Heart left ventricle (tissue), 16 donors: ENCODE measurements around the gene LUZP2. TPM values are rescaled to one million over a fixed set of nuclear protein-coding genes. Genes with fewer than 3 reads are reported as not detected.

ENCODE experiments used
- ATAC-seq, 4 donors: fragments of 200-7000 bp; cut with Tn5 transposase; one replicate each; pipeline ENCODE4 v1.9.1; 2020 to 2022; ENCODE audit warnings: moderate library complexity in 4 of 4, mild to moderate bottlenecking in 3 of 4, moderate number of reproducible peaks in 1 of 4
- DNase-seq, 5 donors: peaks; one replicate each; pipeline ENCODE4 v3.0.0-alpha.2; 2020
- H3K27ac ChIP-seq, 12 donors: fragments of 200-600 bp; sonication (generic) in 4 of 12; one replicate each; pipeline versions ENCODE4 v1.5.0 to v1.8.0; 2016 to 2022; ENCODE audit warnings: mild to moderate bottlenecking in 2 of 12
- H3K27me3 ChIP-seq, 9 donors: fragments of 200-600 bp; sonication (generic) in 2 of 9; one replicate each; pipeline versions ENCODE4 v1.5.1 to v1.8.0; 2016 to 2022; ENCODE audit warnings: mild to moderate bottlenecking in 3 of 9
- H3K36me3 ChIP-seq, 9 donors: fragments of 200-600 bp; sonication (generic) in 2 of 9; one replicate each; pipeline versions ENCODE4 v1.5.0 to v1.8.0; 2018 to 2022; ENCODE audit warnings: mild to moderate bottlenecking in 2 of 9
- H3K4me1 ChIP-seq, 12 donors: fragments of 200-600 bp; sonication (generic) in 4 of 12; one replicate each; pipeline versions ENCODE4 v1.5.0 to v1.8.0; 2016 to 2022; ENCODE audit warnings: mild to moderate bottlenecking in 3 of 12
- H3K4me3 ChIP-seq, 12 donors: fragments of 200-600 bp; sonication (generic) in 4 of 12; one replicate each; pipeline versions ENCODE4 v1.5.0 to v1.8.0; 2017 to 2022; ENCODE audit warnings: mild to moderate bottlenecking in 9 of 12, moderate library complexity in 4 of 12
- H3K9me3 ChIP-seq, 12 donors: fragments of 200-600 bp; sonication (generic) in 4 of 12; one replicate each; pipeline versions ENCODE4 v1.5.0 to v1.8.0; 2016 to 2022; ENCODE audit warnings: mild to moderate bottlenecking in 1 of 12
- CTCF ChIP-seq, 12 donors: fragments of 200-600 bp; sonication (generic) in 4 of 12; IDR thresholded peaks; one replicate each; pipeline versions ENCODE4 v1.5.0 to v1.8.0; 2018 to 2022; ENCODE audit warnings: antibody characterized with exemption in 12 of 12, mild to moderate bottlenecking in 5 of 12
- POLR2A ChIP-seq, 2 donors: fragments of 450-650 bp; IDR thresholded peaks; one replicate each; pipeline ENCODE4 v1.6.1; 2017; ENCODE audit warnings: antibody characterized with exemption in 2 of 2, mild to moderate bottlenecking in 2 of 2, moderate library complexity in 2 of 2
- WGBS, 4 donors: extraction: QIAGEN DNeasy Blood & Tissue Kit in 2 of 4; methylation state at CpG; one replicate each; pipeline versions ENCODE4 v1.1.5 to v1.1.7; 2013 to 2018; 5-methylcytosine and 5-hydroxymethylcytosine counted together
- intact Hi-C, 10 donors: fragments of 100-400 bp; cut with DNase I; formaldehyde crosslinking; loops; one replicate each; pipeline versions ENCODE4 v1.11.1 to v1.14.2; 2022
- polyA plus RNA-seq, 2 donors: library from polyadenylated mRNA; stranded (reverse); fragments of 200-250 nt; gene quantifications; one replicate each; pipeline ENCODE4 v1.2.3, GENCODE V29; 2013
- total RNA-seq, 9 donors: library from RNA; depleted of rRNA in 2 of 9; stranded (reverse); fragments of >200 nt in 2 of 9; fragmentation: NEBNext Ultra II Directional in 3 of 9; extraction: Animal tissue kit (Norgen Biotek cat#: 25700) in 3 of 9; gene quantifications; one replicate each; pipeline versions ENCODE4 v1.1.0 to v1.2.4, GENCODE V29; 2016 to 2023
- donor health status: ischemic (EF 13 %, LVEDD 7.1; RV severe dilation, severe dysfunction).
- donor health status: healthy with polysubstance abuse.
- donor health status: DM: no; HTN: yes; CAD: no.
- donor health status: DM: no; HTN: no; CAD: no.
- donor health status: ischemic (EF 25% LVEDD 6.9; RV normal size, moderate dysfunction).
- donor health status: ischemic (EF 25% LVEDD 5.7; RV mildly dilated, moderate dysfunction).
- donor health status: healthy.
- donor health status: DM: yes; HTN: yes; CAD: no.
- donor health status: ischemic (EF 35%, LVEDD 5.7; RV mildly dilated, moderate dysfunction).
- donor health status: nonischemic (EF 11% LVEDD 7.7; RV severe dilation, severe dysfunction).
- donor health status: DM: yes; HTN: yes; CAD: no.
- donor health status: PGD.
- donor health status: ischemic (EF 29% LVEDD 5.4; RV normal size, mild dysfunction).
- donor health status: nonischemic (EF 23%, LVEDD 6.1; RV moderate dilation, normal function).

Gene LUZP2
- total and polyA plus RNA-seq, 11 donors, result 0.11 to 0.30 (median 0.17) TPM; not detected in 7

GRCh38 chr11:25052844-25053243 lies 556.0 kb downstream of the LUZP2 start:
- DNase-seq (no peak), ATAC-seq (no peak)
- no peaks in the 10 kb centered on the region for H3K9me3 ChIP-seq
- no peak overlapping the region for H3K4me3 ChIP-seq
- TF ChIP-seq CTCF (IDR thresholded peaks at IDR 0.05) (no peak), POLR2A (IDR thresholded peaks at IDR 0.05) (no peak)
- H3K27me3 ChIP-seq, result no peaks in the 10 kb centered on the region
- no peak overlapping the region for H3K27ac ChIP-seq
- no peaks in the 10 kb centered on the region for H3K4me1 ChIP-seq
- H3K36me3 ChIP-seq, result no peaks in the 10 kb centered on the region
- intact Hi-C loops, result no loop called here

GRCh38 chr11:25057861-25058260 lies 561.0 kb downstream of the LUZP2 start:
- intact Hi-C loops, result no loop called here
- TF ChIP-seq CTCF (IDR thresholded peaks at IDR 0.05) (no peak), POLR2A (IDR thresholded peaks at IDR 0.05) (no peak)

DNA sequence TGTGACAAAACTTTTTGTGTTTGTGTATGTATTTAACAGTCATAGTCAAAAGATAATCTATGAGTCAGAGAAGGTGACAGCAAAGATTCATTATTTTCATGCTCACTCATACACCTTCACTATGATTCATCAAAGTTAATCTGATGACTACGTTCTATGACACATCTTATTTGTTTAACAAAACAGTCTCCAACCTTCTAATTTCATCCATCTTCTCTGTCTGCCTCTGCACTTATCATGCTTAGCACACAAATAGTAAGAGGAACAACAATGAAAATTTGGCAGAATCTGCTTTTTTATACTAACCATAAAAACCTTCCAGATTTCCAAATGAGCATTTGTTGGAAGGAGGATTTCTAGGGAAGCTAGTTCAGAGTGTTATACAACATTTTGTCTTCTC lies 568.9 kb downstream of the LUZP2 start:
- ATAC-seq, result no peak
- H3K27me3 ChIP-seq, result no peaks in the 10 kb centered on the region
- DNase-seq, result no peak
- H3K4me1 ChIP-seq, result no peaks in the 10 kb centered on the region
- H3K27ac ChIP-seq, result no peak overlapping the region
- no peaks in the 10 kb centered on the region for H3K36me3 ChIP-seq
- H3K9me3 ChIP-seq, result no peaks in the 10 kb centered on the region
- intact Hi-C loops, result no loop called here
- 53 to 64% (median 54%) methylated on average over 1 of the region's 1 CpG for WGBS, 4 donors
- no peak overlapping the region for H3K4me3 ChIP-seq
- TF ChIP-seq CTCF (IDR thresholded peaks at IDR 0.05), result no peak
- TF ChIP-seq POLR2A (IDR thresholded peaks at IDR 0.05), result no peak

More at GRCh38 chr11:25057861-25058260, 561.0 kb downstream of the LUZP2 start:
- ATAC-seq, result no peak
- Histone ChIP-seq H3K9me3 (no peaks in the 10 kb centered on the region), H3K27ac (no peak overlapping the region), H3K27me3 (no peaks in the 10 kb centered on the region), H3K4me1 (no peaks in the 10 kb centered on the region), H3K36me3 (no peaks in the 10 kb centered on the region), H3K4me3 (no peak overlapping the region)
- DNase-seq, result no peak

GRCh38 chr11:25066706-25067105 lies 569.9 kb downstream of the LUZP2 start:
- WGBS, 4 donors, result 49 to 61% (median 60%) methylated on average over 2 of the region's 2 CpGs
- intact Hi-C loops, result no loop called here

More at GRCh38 chr11:25066706-25067105, 569.9 kb downstream of the LUZP2 start:
- no peaks in the 10 kb centered on the region for H3K4me1 ChIP-seq
- no peak overlapping the region for H3K4me3 ChIP-seq
- no peaks in the 10 kb centered on the region for H3K36me3 ChIP-seq
- DNase-seq (no peak), ATAC-seq (no peak)
- H3K27ac ChIP-seq, result no peak overlapping the region
- no peaks in the 10 kb centered on the region for H3K27me3 ChIP-seq
- H3K9me3 ChIP-seq, result no peaks in the 10 kb centered on the region
- TF ChIP-seq CTCF (IDR thresholded peaks at IDR 0.05) (no peak), POLR2A (IDR thresholded peaks at IDR 0.05) (no peak)
